WERI-Rb-1 (cell line): ENCODE results near the gene QRFP.

ENCODE experiments used
- DNase-seq: peaks from one replicate; pipeline ENCODE4 v3.0.0-alpha.2; 2020
- H3K27ac ChIP-seq: fragments of 250-450 bp; sonication (Bioruptor Pico); 2 replicates; pipeline ENCODE4 v1.5.1; 2020; ENCODE audit warnings: mild to moderate bottlenecking, moderate library complexity
- H3K27me3 ChIP-seq: fragments of 250-450 bp; sonication (Bioruptor Pico); 2 replicates; pipeline ENCODE4 v1.5.1; 2021; ENCODE audit warnings: mild to moderate bottlenecking, low read depth, moderate library complexity; ENCODE audit not compliant: insufficient read depth, severe bottlenecking
- H3K36me3 ChIP-seq: fragments of 250-450 bp; sonication (Bioruptor Pico); 2 replicates; pipeline ENCODE4 v1.5.1; 2020; ENCODE audit warnings: mild to moderate bottlenecking, moderate library complexity
- H3K4me3 ChIP-seq: 2 replicates; pipeline ENCODE4 v1.5.1; 2011; ENCODE audit warnings: low read depth, mild to moderate bottlenecking, control low read depth, low read length
- H3K9me3 ChIP-seq: fragments of 250-450 bp; sonication (Bioruptor Pico); 2 replicates; pipeline ENCODE4 v1.5.1; 2021; ENCODE audit warnings: mild to moderate bottlenecking, moderate library complexity; ENCODE audit not compliant: severe bottlenecking
- TF ChIP-seq, protein P1 (sequence below): IDR thresholded peaks from 2 replicates; pipeline ENCODE4 v1.5.1; 2011; ENCODE audit warnings: low read depth, mild to moderate bottlenecking, control low read depth, inconsistent platforms, low read length

Gene QRFP

GRCh38 chr9:130927338-130927737 lies 30.7 kb upstream of the QRFP start:
- Histone ChIP-seq H3K36me3 (no peaks in the 10 kb centered on the region), H3K27ac (no peak overlapping the region), H3K4me3 (no peak overlapping the region), H3K27me3 (peaks cover 2% of the 10 kb centered on the region), H3K9me3 (no peaks in the 10 kb centered on the region)
- DNase-seq = no peak
- TF ChIP-seq, protein P1, sequence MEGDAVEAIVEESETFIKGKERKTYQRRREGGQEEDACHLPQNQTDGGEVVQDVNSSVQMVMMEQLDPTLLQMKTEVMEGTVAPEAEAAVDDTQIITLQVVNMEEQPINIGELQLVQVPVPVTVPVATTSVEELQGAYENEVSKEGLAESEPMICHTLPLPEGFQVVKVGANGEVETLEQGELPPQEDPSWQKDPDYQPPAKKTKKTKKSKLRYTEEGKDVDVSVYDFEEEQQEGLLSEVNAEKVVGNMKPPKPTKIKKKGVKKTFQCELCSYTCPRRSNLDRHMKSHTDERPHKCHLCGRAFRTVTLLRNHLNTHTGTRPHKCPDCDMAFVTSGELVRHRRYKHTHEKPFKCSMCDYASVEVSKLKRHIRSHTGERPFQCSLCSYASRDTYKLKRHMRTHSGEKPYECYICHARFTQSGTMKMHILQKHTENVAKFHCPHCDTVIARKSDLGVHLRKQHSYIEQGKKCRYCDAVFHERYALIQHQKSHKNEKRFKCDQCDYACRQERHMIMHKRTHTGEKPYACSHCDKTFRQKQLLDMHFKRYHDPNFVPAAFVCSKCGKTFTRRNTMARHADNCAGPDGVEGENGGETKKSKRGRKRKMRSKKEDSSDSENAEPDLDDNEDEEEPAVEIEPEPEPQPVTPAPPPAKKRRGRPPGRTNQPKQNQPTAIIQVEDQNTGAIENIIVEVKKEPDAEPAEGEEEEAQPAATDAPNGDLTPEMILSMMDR = no peak

DNA sequence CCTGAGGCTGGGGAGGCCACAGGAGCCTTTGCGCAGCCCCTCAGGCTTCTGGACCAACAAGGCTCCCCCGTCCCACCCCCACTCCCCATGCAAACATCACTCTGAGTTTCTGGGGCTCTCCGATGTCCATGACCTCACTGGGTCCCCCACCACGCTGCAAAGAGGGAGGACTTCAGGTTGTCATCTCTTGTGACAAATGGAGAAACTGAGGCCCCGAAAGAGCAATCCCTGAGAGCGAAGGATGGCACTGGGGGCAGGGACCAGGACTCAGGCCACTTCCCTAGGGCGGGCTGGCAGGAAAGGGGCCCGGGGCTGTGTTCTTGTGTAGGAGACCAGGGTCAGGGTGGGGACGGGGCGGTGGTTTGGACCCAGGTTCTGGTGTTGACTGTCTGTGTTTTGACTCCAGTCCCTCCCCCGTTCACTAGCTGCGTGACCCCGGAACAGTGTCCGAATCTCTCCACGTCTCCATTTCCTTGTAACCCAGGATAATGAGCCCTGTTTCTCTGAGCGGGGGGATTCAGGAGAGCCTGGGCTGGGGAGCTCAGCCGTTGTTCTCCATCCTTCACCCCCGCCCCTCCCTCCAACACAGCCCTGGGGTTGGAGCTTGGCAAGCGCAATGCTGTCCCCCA lies 28.6 kb upstream of the QRFP start:
- Histone ChIP-seq H3K9me3 (no peaks in the 10 kb centered on the region), H3K36me3 (no peaks in the 10 kb centered on the region), H3K4me3 (no peak overlapping the region), H3K27me3 (peaks cover 2% of the 10 kb centered on the region), H3K27ac (no peak overlapping the region)
- no peak for DNase-seq
- TF ChIP-seq, protein P1 = no peak

GRCh38 chr9:130924448-130924788 lies 27.8 kb upstream of the QRFP start:
- Histone ChIP-seq H3K27ac (no peak overlapping the region), H3K27me3 (peaks cover 2% of the 10 kb centered on the region), H3K36me3 (no peaks in the 10 kb centered on the region), H3K9me3 (no peaks in the 10 kb centered on the region), H3K4me3 (no peak overlapping the region)
- DNase-seq = no peak
- TF ChIP-seq, protein P1 = no peak

- no peak for DNase-seq
- no peak overlapping the region for H3K27ac ChIP-seq
- H3K36me3 ChIP-seq = no peaks in the 10 kb centered on the region
- H3K9me3 ChIP-seq = no peaks in the 10 kb centered on the region
- TF ChIP-seq, protein P1 = no peak
- H3K27me3 ChIP-seq = peaks cover 2% of the 10 kb centered on the region
- no peak overlapping the region for H3K4me3 ChIP-seq
Measured at GRCh38 chr9:130923611-130924447, 27.2 kb upstream of the QRFP start.

DNA sequence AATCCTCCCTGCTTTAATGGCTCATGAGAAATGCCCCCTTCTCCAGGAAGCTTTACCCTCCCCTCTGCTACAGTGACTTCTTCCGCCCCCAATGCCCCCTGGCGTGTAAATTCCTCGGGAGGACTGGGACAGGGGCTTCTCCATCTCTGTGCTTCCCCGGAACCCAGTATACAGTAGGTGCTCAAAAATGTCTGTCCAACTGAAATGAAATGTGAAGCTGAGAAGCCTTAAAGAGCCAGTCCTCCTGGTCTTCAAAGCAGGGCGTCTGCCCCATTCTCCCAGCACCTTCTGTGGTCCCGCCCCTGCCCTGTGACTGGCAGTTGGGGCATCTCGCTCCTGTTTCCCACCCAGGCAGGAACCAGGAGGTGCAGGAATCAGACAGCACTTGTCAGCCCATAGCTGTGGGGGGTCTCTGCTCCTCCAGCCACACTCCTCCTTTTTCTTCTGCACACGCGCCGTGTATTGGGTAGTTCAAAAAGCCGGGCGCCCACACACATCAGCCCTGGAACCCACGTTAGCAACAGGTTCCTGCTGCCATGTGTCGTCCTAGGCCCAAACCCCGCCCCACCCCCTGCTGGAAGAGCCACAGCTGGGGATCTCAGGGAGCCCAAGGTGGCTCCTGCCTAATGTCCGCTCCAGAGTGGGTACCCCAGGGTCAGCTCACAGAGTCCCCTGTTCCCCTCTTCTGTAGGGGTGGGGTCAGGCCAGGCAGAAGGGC lies 26.4 kb upstream of the QRFP start:
- no peak for DNase-seq
- no peak overlapping the region for H3K27ac ChIP-seq
- no peaks in the 10 kb centered on the region for H3K9me3 ChIP-seq
- TF ChIP-seq, protein P1 = no peak
- H3K4me3 ChIP-seq = no peak overlapping the region
- H3K27me3 ChIP-seq = peaks cover 2% of the 10 kb centered on the region
- H3K36me3 ChIP-seq = no peaks in the 10 kb centered on the region
